Thoracic aorta (tissue), 2 donors: ENCODE results near the gene LYPD6. TPM values are rescaled to one million over a fixed set of nuclear protein-coding genes. Genes with fewer than 3 reads are reported as not detected.

ENCODE experiments used
- ATAC-seq: fragments of 150-250 bp; one replicate; pipeline ENCODE4 v1.8.0; 2017; ENCODE audit warnings: low read depth; ENCODE audit not compliant: insufficient number of reproducible peaks, low FRiP score
- DNase-seq: peaks from one replicate; pipeline ENCODE4 v3.0.0-alpha.2; 2020; ENCODE audit warnings: low spot score
- H3K27ac ChIP-seq, 2 donors: fragments of 200-600 bp; sonication (generic); 1 replicate in 1 of 2; 2 replicates in 1 of 2; pipeline ENCODE4 v1.5.1; 2016; ENCODE audit warnings: mild to moderate bottlenecking in 2 of 2, moderate library complexity in 2 of 2
- H3K27me3 ChIP-seq: fragments of 200-600 bp; sonication (generic); replicated peaks from 2 replicates; pipeline ENCODE4 v1.6.0; 2016; ENCODE audit warnings: mild to moderate bottlenecking; ENCODE audit not compliant: insufficient read depth
- H3K36me3 ChIP-seq: fragments of 200-600 bp; sonication (generic); one replicate; pipeline ENCODE4 v1.5.1; 2016
- H3K4me1 ChIP-seq, 2 donors: fragments of 200-600 bp; sonication (generic); 1 replicate in 1 of 2; 2 replicates in 1 of 2; pipeline versions ENCODE4 v1.5.1 to v1.6.0; 2016; ENCODE audit warnings: low read depth in 2 of 2, mild to moderate bottlenecking in 1 of 2; ENCODE audit not compliant: control insufficient read depth in 1 of 2
- H3K4me3 ChIP-seq: fragments of 200-600 bp; sonication (generic); 2 replicates; pipeline ENCODE4 v1.5.1; 2016; ENCODE audit warnings: mild to moderate bottlenecking
- H3K9me3 ChIP-seq: fragments of 200-600 bp; sonication (generic); 2 replicates; pipeline ENCODE4 v1.5.1; 2016
- total RNA-seq, 2 donors: library from RNA; depleted of rRNA; stranded (reverse); fragments of >200 nt; gene quantifications; one replicate each; pipeline versions ENCODE4 v1.1.0 to v1.2.3, GENCODE V29; 2016
- TF ChIP-seq, protein P1 (sequence below): fragments of 200-600 bp; sonication (generic); IDR thresholded peaks from one replicate; pipeline ENCODE4 v1.5.1; 2019; ENCODE audit warnings: antibody characterized with exemption

LYPD6 gene
- total RNA-seq, 2 donors from 2014 or later, result 0.27 to 0.28 TPM

DNA sequence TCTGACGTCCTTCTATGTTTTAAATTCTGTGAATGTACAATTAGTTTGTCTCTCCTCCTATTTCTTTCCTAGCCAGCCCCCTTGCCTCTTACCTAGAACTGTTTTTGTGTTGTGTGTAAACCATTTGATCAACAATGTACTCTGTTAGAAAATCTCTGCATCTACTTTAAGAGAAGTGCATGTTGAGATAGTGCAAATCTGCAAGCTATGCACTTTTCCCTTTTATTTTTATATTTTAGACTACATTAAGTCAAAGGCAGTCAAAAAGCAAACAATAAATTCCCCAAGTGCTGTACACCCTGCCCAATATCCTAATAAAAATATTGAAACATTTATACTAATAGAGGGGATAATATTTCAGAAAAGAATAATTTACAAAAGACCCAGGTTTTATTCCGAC, 13.7 kb downstream of the LYPD6 start:
- no peaks in the 10 kb centered on the region for H3K36me3 ChIP-seq
- TF ChIP-seq, protein P1, sequence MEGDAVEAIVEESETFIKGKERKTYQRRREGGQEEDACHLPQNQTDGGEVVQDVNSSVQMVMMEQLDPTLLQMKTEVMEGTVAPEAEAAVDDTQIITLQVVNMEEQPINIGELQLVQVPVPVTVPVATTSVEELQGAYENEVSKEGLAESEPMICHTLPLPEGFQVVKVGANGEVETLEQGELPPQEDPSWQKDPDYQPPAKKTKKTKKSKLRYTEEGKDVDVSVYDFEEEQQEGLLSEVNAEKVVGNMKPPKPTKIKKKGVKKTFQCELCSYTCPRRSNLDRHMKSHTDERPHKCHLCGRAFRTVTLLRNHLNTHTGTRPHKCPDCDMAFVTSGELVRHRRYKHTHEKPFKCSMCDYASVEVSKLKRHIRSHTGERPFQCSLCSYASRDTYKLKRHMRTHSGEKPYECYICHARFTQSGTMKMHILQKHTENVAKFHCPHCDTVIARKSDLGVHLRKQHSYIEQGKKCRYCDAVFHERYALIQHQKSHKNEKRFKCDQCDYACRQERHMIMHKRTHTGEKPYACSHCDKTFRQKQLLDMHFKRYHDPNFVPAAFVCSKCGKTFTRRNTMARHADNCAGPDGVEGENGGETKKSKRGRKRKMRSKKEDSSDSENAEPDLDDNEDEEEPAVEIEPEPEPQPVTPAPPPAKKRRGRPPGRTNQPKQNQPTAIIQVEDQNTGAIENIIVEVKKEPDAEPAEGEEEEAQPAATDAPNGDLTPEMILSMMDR, result no peak
- DNase-seq (no peak), ATAC-seq (no peak)
- H3K9me3 ChIP-seq, result no peaks in the 10 kb centered on the region
- no peaks in the 10 kb centered on the region for H3K4me1 ChIP-seq
- H3K27ac ChIP-seq, result no peak overlapping the region
- no peaks in the 10 kb centered on the region for H3K27me3 ChIP-seq
- no peak overlapping the region for H3K4me3 ChIP-seq

DNA sequence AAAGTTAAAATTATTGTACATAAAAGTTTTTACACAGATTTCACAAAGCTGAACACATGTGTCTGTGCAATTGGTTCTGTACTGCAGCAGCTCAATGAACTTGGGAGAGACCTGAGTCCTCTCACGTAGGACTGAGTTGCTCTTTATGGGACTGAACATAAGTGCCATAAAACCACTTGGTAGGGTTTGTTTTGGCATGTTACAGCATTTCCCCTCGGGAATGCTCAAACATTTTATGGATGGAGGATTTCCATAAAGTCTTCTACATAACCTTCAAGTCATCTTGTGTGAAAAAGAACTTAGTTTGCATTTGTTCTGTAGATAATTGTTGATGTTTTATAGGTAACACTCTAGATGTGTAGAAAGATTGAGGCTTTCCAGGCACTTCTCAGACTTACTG, 15.9 kb downstream of the LYPD6 start:
- H3K9me3 ChIP-seq, result no peaks in the 10 kb centered on the region
- TF ChIP-seq, protein P1, result no peak
- DNase-seq, result no peak
- no peak overlapping the region for H3K4me3 ChIP-seq
- no peaks in the 10 kb centered on the region for H3K36me3 ChIP-seq
- no peaks in the 10 kb centered on the region for H3K4me1 ChIP-seq
- H3K27me3 ChIP-seq, result no peaks in the 10 kb centered on the region
- ATAC-seq, result no peak
- no peak overlapping the region for H3K27ac ChIP-seq

DNA sequence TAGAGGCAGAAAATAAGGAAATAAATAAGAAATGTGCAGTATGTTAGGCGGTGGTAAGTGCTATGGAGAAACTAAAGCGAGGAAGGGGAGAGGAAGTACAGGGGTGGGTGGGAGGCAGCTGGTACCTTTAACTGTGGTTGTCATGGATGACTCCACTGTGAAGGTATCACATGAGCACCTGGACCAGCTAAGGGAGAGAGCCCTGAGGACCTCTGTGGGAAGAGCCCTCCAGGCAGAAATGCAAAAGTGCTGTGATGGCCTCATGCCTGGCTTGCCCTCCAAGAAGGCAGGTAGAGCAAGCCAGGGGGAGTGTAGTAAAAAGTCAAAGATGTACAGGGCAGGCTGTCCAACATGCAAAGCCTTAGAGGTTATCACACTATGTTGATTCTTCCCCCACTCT, 17.9 kb downstream of the LYPD6 start:
- TF ChIP-seq, protein P1, result no peak
- Histone ChIP-seq H3K4me1 (no peaks in the 10 kb centered on the region), H3K9me3 (no peaks in the 10 kb centered on the region), H3K27ac (no peak overlapping the region), H3K36me3 (no peaks in the 10 kb centered on the region), H3K27me3 (no peaks in the 10 kb centered on the region), H3K4me3 (no peak overlapping the region)
- no peak for ATAC-seq
- no peak for DNase-seq

DNA sequence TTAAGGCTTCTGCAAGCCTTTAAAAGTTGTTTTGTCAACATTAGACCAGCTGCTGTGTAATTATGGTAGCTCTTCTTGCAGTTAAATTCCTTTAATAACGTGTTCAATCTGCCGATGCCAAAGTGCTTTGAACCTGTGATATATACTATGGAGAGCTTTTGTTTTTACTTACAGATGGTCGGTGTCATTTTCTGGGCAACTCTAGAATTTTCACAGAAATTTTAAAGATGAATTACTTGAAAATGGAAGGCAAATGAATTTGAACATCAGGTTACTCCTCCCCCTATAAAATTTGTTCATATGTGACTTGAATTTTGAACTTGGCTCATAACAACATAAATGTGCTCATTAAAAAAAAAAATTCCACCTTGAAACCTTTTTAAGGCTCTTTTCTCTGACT, 23.0 kb downstream of the LYPD6 start:
- no peak for ATAC-seq
- Histone ChIP-seq H3K4me3 (no peak overlapping the region), H3K9me3 (no peaks in the 10 kb centered on the region), H3K36me3 (no peaks in the 10 kb centered on the region), H3K27ac (no peak overlapping the region), H3K4me1 (no peaks in the 10 kb centered on the region), H3K27me3 (no peaks in the 10 kb centered on the region)
- TF ChIP-seq, protein P1, result no peak
- DNase-seq, result no peak

DNA sequence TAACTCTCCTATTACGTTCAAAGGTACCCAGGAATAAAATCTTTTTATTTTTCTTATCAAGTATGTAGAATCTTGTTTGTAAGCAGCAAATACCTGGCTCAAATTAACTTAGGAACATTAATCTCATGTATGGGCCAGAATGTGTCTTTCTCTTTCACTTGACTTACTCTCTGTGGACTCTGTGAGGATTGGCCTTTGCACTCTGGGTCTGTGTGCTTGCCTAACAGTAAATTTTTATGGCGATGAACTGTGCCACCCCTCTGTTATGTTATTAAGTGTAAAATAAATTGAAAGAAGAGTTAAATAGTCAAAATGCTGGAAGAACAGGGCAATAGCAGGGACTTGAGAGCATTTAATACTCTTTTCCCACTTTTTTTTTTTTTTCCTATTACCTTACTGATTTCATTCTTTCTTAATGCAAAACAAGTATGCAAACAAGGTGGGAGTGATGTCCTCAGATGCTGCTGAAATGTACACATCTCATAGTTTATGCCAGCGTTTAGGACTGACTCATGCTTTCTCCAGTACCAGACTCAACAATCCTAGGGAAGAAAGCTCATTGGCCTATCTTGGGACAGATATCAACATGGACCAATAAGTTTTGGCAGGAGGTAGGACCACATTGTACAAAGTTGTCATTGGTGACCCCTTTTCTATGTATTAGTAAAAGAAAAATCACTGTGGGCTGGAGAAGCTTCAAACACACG, 25.5 kb downstream of the LYPD6 start:
- Histone ChIP-seq H3K36me3 (no peaks in the 10 kb centered on the region), H3K4me3 (no peak overlapping the region), H3K9me3 (no peaks in the 10 kb centered on the region), H3K27ac (no peak overlapping the region), H3K27me3 (no peaks in the 10 kb centered on the region), H3K4me1 (no peaks in the 10 kb centered on the region)
- ATAC-seq, result no peak
- TF ChIP-seq, protein P1, result no peak
- no peak for DNase-seq
